HepG2 (cell line): ENCODE results near the gene HSF2BP. TPM values are rescaled to one million over a fixed set of nuclear protein-coding genes. Genes with fewer than 3 reads are reported as not detected.
A peak's percentile ranks its signal among the peaks of the same experiment; 100 is the strongest.

Experiments used
- KDM2A ChIP-seq: sonication (generic); formaldehyde crosslinking; IDR thresholded peaks from 2 replicates; pipeline ENCODE4 v1.4.0; 2020; ENCODE audit warnings: low read depth, missing genetic modification reagents, borderline replicate concordance
- MXD3 ChIP-seq: IDR thresholded peaks from 2 replicates; pipeline ENCODE4 v1.6.1; 2016; ENCODE audit warnings: mild to moderate bottlenecking, missing biosample characterization, missing genetic modification reagents
- SUZ12 ChIP-seq: fragments of 150-350 bp; IDR thresholded peaks from 2 replicates; pipeline ENCODE4 v1.6.1; 2014; ENCODE audit warnings: low read depth, low read length
- ZNF234 ChIP-seq: sonication (generic); formaldehyde crosslinking; conservative IDR thresholded peaks from 2 replicates; pipeline ENCODE4 v1.5.1; 2020; ENCODE audit warnings: mild to moderate bottlenecking, missing genetic modification reagents
- ZNF276 ChIP-seq: sonication (generic); formaldehyde crosslinking; IDR thresholded peaks from 2 replicates; pipeline ENCODE4 v1.4.0; 2020; ENCODE audit warnings: mild to moderate bottlenecking, low read depth, missing genetic modification reagents
- ZNF296 ChIP-seq: sonication (generic); formaldehyde crosslinking; conservative IDR thresholded peaks from 2 replicates; pipeline ENCODE4 v1.5.0; 2020; ENCODE audit warnings: mild to moderate bottlenecking, missing genetic modification reagents
- polyA plus RNA-seq, 8 experiments: library from polyadenylated mRNA; depleted of rRNA in 3 of 8; stranded (reverse) in 7 of 8; unstranded in 1 of 8; fragments of >200 nt; fragmentation: Illumina TruSeq in 4 of 8; extraction: Trizol in 4 of 8; gene quantifications; 2 replicates each; pipeline versions ENCODE4 v1.2.1 to v1.2.3, GENCODE V29; 2011 to 2016; ENCODE audit warnings: low read depth in 4 of 8, missing spikeins in 1 of 8, mixed read lengths in 1 of 8; ENCODE audit not compliant: insufficient read depth in 1 of 8
- total RNA-seq, 5 experiments: library from RNA; depleted of rRNA; stranded (reverse); fragments of >200 nt; fragmentation: Illumina TruSeq; extraction: Trizol; gene quantifications; 2 replicates each; pipeline ENCODE4 v1.2.3, GENCODE V29; 2016; ENCODE audit warnings: low read depth in 1 of 5
- TF ChIP-seq, protein P1 (sequence below): sonication (generic); formaldehyde crosslinking; IDR thresholded peaks from 2 replicates; pipeline ENCODE4 v1.5.0; 2020; ENCODE audit warnings: mild to moderate bottlenecking, missing genetic modification reagents, moderate library complexity
- TF ChIP-seq, protein P2 (sequence below): sonication (generic); formaldehyde crosslinking; conservative IDR thresholded peaks from 2 replicates; pipeline ENCODE4 v1.8.0; 2022; ENCODE audit warnings: mild to moderate bottlenecking, moderate library complexity, missing genetic modification reagents
- TF ChIP-seq, protein P3 (sequence below): sonication (generic); IDR thresholded peaks from 2 replicates; pipeline ENCODE4 v1.6.1; 2016; ENCODE audit warnings: low read depth, borderline replicate concordance
- TF ChIP-seq, protein P4 (sequence below): sonication (generic); formaldehyde crosslinking; IDR thresholded peaks from 2 replicates; pipeline ENCODE4 v1.8.1; 2023; ENCODE audit warnings: missing genetic modification reagents, inconsistent platforms, borderline replicate concordance
- TF ChIP-seq, protein P5 (sequence below): sonication (generic); formaldehyde crosslinking; IDR thresholded peaks from 2 replicates; pipeline ENCODE4 v1.8.0; 2022; ENCODE audit warnings: mild to moderate bottlenecking, missing genetic modification reagents, moderate library complexity
- TF ChIP-seq, protein P6 (sequence below): sonication (generic); formaldehyde crosslinking; IDR thresholded peaks from 2 replicates; pipeline ENCODE4 v1.4.0; 2020; ENCODE audit warnings: missing genetic modification reagents

Gene HSF2BP
- total and polyA plus RNA-seq, 2 of the 13 experiments (the other 11 are each of a cell fraction or from before 2014, with no cell fraction given): 0.67 to 2.2 TPM

- TF ChIP-seq ZNF276 (CRISPR knock-in tag) (no peak), KDM2A (CRISPR knock-in tag) (peak; percentile 39; the same call in 1 of the 2 replicates), ZNF296 (no peak), MXD3 (0 out of 2 replicates have a peak, but pooled peaks have one; percentile 30), ZNF234 (CRISPR knock-in tag) (no peak), SUZ12 (no peak)
- TF ChIP-seq, protein P1, sequence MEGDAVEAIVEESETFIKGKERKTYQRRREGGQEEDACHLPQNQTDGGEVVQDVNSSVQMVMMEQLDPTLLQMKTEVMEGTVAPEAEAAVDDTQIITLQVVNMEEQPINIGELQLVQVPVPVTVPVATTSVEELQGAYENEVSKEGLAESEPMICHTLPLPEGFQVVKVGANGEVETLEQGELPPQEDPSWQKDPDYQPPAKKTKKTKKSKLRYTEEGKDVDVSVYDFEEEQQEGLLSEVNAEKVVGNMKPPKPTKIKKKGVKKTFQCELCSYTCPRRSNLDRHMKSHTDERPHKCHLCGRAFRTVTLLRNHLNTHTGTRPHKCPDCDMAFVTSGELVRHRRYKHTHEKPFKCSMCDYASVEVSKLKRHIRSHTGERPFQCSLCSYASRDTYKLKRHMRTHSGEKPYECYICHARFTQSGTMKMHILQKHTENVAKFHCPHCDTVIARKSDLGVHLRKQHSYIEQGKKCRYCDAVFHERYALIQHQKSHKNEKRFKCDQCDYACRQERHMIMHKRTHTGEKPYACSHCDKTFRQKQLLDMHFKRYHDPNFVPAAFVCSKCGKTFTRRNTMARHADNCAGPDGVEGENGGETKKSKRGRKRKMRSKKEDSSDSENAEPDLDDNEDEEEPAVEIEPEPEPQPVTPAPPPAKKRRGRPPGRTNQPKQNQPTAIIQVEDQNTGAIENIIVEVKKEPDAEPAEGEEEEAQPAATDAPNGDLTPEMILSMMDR (CRISPR knock-in tag): no peak
- TF ChIP-seq, protein P2, sequence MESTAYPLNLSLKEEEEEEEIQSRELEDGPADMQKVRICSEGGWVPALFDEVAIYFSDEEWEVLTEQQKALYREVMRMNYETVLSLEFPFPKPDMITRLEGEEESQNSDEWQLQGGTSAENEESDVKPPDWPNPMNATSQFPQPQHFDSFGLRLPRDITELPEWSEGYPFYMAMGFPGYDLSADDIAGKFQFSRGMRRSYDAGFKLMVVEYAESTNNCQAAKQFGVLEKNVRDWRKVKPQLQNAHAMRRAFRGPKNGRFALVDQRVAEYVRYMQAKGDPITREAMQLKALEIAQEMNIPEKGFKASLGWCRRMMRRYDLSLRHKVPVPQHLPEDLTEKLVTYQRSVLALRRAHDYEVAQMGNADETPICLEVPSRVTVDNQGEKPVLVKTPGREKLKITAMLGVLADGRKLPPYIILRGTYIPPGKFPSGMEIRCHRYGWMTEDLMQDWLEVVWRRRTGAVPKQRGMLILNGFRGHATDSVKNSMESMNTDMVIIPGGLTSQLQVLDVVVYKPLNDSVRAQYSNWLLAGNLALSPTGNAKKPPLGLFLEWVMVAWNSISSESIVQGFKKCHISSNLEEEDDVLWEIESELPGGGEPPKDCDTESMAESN (CRISPR knock-in tag): no peak
- TF ChIP-seq, protein P3, sequence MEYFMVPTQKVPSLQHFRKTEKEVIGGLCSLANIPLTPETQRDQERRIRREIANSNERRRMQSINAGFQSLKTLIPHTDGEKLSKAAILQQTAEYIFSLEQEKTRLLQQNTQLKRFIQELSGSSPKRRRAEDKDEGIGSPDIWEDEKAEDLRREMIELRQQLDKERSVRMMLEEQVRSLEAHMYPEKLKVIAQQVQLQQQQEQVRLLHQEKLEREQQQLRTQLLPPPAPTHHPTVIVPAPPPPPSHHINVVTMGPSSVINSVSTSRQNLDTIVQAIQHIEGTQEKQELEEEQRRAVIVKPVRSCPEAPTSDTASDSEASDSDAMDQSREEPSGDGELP: no peak
- TF ChIP-seq, protein P4, sequence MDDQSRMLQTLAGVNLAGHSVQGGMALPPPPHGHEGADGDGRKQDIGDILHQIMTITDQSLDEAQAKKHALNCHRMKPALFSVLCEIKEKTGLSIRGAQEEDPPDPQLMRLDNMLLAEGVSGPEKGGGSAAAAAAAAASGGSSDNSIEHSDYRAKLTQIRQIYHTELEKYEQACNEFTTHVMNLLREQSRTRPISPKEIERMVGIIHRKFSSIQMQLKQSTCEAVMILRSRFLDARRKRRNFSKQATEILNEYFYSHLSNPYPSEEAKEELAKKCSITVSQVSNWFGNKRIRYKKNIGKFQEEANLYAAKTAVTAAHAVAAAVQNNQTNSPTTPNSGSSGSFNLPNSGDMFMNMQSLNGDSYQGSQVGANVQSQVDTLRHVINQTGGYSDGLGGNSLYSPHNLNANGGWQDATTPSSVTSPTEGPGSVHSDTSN (CRISPR knock-in tag): no peak
- TF ChIP-seq, protein P5, sequence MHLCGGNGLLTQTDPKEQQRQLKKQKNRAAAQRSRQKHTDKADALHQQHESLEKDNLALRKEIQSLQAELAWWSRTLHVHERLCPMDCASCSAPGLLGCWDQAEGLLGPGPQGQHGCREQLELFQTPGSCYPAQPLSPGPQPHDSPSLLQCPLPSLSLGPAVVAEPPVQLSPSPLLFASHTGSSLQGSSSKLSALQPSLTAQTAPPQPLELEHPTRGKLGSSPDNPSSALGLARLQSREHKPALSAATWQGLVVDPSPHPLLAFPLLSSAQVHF (CRISPR knock-in tag): no peak
- TF ChIP-seq, protein P6, sequence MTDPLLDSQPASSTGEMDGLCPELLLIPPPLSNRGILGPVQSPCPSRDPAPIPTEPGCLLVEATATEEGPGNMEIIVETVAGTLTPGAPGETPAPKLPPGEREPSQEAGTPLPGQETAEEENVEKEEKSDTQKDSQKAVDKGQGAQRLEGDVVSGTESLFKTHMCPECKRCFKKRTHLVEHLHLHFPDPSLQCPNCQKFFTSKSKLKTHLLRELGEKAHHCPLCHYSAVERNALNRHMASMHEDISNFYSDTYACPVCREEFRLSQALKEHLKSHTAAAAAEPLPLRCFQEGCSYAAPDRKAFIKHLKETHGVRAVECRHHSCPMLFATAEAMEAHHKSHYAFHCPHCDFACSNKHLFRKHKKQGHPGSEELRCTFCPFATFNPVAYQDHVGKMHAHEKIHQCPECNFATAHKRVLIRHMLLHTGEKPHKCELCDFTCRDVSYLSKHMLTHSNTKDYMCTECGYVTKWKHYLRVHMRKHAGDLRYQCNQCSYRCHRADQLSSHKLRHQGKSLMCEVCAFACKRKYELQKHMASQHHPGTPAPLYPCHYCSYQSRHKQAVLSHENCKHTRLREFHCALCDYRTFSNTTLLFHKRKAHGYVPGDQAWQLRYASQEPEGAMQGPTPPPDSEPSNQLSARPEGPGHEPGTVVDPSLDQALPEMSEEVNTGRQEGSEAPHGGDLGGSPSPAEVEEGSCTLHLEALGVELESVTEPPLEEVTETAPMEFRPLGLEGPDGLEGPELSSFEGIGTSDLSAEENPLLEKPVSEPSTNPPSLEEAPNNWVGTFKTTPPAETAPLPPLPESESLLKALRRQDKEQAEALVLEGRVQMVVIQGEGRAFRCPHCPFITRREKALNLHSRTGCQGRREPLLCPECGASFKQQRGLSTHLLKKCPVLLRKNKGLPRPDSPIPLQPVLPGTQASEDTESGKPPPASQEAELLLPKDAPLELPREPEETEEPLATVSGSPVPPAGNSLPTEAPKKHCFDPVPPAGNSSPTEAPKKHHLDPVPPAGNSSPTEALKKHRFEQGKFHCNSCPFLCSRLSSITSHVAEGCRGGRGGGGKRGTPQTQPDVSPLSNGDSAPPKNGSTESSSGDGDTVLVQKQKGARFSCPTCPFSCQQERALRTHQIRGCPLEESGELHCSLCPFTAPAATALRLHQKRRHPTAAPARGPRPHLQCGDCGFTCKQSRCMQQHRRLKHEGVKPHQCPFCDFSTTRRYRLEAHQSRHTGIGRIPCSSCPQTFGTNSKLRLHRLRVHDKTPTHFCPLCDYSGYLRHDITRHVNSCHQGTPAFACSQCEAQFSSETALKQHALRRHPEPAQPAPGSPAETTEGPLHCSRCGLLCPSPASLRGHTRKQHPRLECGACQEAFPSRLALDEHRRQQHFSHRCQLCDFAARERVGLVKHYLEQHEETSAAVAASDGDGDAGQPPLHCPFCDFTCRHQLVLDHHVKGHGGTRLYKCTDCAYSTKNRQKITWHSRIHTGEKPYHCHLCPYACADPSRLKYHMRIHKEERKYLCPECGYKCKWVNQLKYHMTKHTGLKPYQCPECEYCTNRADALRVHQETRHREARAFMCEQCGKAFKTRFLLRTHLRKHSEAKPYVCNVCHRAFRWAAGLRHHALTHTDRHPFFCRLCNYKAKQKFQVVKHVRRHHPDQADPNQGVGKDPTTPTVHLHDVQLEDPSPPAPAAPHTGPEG: no peak
Measured at GRCh38 chr21:43609501-43610340, 49.6 kb downstream of the HSF2BP start (continued).
